Activated CD4-positive, alpha-beta T cell treated with anti-CD3 and anti-CD28 coated beads for 48 hours (primary cell): ENCODE data around the gene SORBS1.

Experiments
- DNase-seq: peaks from one replicate; pipeline ENCODE4 v3.0.0-alpha.2; 2020

The SORBS1 gene

DNA sequence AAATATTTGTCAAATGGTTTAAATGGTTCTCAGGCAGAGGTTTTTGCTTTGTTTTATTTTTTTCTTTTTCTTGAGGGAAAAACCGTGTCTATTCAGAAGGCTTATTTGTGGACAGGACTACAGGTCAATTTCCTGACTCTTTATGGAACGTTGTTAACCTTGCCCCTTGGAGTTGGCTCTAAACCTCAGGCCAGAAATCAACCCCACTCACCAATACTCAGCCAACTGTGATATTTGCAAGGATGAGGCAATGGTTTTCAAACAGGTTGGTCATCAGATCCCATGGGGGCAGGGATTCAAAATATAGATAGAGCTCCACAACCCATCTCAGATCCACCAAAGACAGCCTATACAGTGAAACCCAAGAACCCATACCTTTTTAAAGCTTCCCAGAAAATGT is 280.5 kb downstream of the SORBS1 start:
- no peak for DNase-seq

DNA sequence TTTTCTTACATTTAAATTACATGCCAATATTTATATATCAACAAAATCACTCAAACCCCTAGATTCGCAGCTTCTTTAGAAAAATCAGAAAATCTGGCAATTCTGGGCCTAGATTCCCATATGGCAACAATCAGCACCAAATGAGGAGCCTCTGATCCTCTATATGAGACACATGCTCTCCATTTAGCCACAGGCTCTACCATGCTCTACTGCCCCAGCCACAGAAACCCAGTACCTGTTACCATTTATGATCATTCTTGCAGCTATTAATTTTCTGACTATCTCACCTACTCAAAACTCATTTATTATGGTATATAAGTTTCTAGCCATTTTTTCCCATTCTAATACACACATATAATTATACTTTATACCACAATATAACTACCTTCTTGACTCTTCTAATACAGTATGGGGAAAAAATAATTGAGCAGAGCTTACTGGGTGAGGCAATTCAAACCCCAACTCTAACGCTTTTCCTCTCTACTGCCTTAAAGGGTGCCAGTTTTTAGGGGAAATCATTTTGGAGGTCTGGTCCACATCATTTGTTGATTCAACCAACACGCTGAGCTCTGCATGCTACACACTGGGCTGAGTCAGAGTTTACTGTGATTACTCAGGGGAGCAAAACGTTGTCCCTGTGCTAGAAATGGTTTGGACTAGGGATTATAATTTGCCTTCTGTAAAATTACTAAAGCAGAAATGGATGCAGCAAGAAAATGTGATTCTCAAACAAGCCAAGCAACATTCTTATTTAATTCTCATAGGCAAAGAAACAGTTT is 281.9 kb downstream of the SORBS1 start:
- DNase-seq, result no peak

DNA sequence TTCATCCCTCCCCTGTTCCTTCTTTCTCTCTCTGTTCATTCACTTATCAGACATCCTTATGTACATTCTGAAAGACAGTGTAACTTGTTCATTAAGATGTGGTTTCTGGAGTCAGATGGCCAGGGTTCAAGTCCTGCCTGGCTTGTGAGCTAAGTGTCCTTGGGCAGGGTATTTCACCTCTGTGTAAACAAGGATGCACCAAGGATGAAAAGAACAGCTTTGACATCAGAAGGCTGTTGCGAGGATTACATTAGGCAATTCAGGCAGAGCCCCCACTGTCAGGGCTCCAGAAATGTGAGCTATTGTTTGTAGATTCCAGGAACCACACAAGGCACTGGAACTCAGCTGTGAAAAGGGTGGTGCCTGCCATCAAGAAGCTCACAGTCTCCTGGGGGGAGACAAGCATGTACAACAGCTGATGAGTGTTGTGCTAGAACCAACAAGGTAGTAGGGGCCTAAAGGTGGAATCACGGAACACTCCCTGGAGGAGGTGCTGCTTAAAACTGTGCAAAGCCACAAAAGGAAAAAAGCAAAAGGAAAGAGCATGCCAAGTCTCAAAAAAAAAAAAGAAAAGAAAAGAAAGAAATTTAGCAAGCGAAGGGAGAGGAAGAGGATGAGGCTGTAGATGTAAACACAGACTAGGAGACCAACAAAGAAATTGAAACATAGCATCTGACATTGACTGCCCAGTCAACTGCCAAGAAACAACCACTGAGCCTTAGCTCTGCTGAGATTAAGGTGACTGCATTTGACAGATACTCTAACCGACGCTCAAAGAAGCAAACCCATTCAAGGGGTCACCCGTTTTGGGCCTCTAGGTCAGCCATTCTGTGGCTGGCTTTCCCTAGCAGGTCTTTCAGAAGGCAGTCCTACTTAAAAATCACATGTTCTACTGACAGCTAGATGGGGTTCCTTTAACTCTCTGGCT is 282.8 kb downstream of the SORBS1 start:
- DNase-seq, result no peak

DNA sequence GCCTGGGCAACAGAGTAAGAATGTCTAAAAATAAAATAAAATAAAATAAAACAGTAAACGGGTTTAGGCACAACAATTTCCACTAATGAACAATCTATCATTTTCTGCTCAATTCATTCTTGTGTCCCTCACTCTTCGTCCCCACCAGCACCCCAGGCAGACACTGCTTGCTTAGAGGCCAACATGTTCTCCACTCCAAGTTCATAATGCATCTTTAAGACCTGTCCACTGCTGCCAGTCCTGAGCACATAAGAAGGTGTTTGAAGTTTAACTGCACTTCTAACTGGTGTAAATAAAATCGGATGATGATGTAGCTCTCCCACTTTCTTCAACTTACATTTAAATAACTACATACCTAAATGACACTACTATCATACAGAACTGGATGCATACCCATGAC is 283.6 kb downstream of the SORBS1 start:
- no peak for DNase-seq

DNA sequence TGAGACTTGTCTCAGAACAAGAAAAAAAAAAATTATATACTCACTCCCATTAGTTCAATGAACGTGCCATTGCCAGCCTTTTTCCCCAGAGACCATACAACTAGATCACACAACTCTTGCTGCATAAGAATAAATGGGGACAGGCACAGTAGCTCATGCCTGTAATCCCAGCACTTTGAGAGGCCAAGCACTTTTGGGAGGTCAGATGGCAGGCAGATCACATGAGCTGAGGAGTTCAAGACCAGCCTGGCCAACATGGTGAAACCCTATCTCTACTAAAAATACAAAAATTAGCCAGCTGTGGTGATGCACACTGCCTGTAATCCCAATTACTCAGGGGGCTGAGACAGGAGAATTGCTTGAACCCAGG is 284.0 kb downstream of the SORBS1 start:
- no peak for DNase-seq

DNA sequence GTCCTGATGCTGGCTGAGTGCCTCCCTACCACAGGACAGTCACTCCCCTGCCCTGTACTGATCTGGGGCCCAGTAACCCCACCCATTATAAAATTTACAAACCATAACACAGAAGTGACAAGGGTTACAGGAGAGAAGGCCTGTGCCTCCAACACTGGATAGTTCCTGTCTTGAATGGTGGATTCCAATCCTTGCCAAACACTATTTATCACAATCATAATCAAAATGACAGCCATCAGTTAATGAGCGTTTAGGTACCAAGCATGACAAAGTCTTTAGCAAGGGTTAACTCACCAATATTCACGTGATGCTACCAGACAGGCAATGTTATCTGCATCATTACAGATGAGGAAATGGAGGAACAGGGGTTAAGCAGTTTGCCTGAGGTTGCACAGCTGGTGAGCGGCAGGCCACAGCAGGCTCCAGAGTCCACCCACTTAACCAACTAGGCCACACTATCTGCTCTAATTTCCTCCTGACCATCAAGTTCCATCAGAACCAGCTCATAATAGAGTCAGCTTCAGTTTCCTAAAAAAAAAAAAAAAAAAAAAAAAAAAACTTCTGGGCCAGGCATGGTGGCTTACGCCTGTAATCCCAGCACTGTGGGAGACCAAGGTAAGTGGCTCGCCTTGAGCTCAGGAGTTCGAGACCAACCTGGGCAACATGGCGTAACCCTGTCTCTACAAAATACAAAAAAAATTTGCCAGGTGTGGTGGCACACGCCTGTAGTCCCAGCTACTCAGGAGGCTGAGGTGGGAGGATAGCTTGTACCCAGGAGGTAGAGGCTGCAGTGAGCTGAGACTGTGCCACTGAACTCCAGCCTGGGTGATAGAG is 284.6 kb downstream of the SORBS1 start:
- no peak for DNase-seq

DNA sequence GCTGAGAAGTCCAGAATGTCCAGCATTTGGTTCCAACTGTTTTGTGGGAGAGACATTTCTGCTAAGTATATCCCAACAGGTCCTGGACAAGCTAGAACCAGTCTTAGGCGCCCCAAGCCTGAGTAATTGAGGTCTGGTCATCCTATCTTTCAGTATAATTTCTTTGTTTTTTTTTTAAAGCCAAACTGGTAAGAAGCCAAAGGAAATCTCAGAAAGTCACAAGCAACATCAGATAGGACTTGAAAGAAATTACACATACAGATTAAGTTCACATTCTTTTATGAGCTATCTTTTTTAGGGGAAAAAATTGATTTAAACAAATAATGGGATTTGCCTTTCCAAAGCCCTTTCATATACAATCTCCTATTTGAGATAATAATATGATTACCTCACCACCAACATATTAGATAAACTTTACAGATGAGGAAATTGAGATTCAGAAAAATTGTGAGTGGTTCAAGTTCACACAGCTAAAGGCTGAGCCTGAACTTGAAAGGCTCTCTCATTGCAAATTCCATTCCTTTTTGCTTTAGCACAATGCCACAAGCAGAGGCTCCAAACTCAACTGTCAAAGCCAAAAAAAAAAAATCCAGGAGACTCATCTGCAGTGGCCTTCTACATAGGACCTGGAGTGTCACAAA is 285.3 kb downstream of the SORBS1 start:
- DNase-seq, result no peak

DNA sequence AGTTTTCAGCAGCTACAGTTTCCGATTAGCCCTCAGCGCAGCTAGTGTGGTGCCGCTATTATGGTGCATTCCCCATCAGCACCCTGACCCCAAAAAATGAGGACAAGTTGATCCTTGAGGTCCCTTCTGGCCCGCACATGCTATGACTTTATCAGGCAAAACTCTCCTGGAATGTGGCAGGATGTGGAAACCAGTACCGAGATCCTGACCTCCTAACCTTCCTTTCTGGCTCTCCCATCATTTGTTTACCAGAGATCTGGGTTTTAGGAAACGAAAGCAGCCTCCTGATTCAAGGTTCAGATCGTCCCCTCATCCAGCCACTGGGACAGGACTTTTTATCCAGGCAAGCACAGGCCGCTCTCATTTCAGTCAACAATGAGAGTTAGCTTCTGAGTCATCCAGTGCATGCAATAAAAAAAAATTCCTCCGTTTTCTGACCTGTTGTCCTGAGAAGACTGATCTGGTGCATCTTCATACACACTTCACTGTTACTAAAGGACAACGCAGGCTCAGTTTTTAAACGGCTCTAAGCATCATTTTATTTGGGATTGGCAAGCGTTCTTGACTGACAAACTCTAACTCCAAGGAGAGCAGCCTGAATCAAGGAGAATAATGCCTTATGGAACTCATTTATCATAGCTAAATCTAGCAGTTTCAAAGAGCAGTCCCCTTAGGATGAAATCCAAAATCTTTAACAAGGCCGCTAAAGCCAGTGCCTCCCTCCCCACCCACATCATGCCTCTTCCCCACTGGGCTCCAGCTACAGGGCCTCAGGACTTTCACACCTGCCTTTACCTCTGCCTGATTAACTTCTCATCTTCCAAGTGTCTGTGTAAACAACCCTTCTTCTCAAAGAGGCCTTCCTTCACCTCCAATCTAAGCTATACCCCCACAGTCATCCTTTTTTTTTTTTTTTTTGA is 287.5 kb downstream of the SORBS1 start:
- no peak for DNase-seq

DNA sequence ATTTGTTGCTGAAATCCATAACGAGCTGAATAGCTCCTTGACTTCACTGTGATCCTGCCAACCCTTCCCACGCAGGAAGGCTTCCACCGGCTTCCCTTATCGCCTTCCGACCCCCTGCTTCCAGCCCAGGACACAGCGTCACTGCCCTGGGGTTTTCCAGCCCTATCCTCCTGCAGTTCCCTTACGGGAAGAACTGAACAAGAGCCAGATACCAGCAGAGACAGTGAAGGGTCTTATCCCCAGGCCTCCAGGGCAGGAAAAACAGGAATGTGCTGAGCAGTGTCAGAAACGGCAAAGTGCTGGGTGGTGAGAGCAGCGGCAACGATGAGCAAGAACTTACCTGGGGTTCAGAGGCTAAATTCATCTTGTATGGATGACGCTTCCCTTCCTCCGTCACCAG is 292.7 kb downstream of the SORBS1 start:
- DNase-seq, result no peak

DNA sequence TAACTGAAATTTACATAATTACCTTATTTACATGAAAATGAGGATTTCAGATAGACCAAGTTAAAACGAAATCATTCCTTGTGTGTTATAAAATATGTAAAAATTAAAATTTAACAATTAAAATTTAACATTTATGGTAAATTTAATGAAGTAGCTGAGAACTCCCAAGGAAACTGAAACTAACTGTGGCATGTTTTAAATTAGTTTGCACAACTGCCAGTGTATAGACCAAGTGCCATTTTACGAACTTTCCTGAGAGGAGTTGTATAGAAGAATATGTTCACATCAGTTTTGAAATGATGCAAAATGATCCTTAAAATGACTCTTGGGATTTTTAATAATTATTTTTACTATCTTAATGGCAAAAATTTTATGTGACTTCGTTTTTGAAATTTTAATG is 293.9 kb downstream of the SORBS1 start:
- no peak for DNase-seq

DNA sequence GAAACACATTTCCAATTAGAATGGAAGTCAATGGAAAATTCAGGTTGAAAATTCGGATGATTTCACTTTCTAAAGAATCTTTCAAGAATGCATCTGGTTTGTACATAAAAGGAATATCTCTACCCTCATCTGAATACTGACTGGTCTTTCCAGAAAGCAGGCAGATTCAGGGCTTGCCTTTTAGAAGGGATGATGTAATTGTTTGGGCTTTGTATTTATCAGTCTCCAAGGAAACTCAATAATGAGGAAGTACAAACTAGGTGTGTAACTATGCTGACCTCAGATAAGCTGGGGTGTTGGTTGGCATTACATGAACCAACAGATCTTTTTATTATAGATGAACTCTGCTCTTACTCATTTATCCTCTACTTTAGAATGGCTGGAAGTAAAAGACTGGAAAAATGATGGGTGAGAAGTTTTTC is 294.5 kb downstream of the SORBS1 start:
- DNase-seq, result no peak

DNA sequence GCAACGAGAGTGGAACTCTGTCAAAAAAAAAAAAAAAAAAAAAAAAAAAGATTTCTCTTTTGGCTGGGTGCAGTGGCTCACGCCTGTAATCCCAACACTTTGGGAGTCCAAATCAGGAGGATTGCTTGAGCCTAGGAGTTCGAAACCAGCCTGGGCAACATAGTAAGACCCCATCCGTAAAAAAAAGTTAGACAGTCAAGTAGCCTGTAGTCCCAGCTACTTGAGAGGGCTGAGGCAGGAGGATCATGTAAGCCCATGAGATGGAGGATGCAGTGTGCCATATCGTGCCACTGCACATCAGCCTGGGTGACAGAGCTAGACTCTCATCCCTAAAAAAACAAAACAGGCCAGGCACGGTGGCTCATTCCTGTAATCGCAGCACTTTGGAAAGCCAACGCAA is 295.6 kb downstream of the SORBS1 start:
- DNase-seq, result no peak

DNA sequence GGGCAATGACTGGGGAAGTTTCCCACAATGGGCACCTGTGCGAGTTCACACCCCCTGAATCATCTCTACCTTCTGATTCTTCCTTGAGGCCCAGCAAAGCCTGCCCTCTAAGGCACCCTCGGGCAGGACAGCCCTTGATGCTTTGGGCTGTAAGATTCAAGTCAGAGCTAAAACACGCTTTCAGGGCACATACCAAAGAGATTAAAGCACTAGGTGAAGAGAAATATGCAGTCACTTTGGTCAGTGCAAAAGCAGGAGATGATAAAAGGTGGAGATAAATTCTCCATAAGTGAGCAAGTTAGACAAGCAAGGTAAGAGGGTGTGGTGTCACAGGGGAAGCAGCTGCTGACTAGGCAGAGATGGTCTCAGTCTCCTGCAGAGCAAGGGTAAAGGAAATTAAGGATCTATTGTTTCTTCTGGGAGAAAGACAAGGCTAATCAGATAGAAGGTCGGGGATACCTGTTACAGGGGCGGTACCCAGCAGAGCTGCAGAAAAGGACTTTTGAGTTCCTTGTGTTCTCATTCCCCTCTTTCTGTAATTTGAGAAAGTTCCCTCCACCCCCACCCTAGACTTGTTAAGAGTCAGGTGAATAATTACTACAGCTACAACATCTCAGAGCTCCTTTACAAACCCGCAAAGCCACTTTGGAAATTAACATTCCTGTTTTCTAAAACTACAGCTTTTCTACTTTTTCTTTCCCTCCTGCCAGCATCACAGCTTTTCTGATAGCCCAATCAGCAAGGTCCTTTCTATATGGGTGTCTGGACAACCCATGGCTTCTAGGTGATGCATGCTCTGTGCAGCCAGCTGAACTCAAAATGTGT is 296.7 kb downstream of the SORBS1 start:
- DNase-seq, result no peak

DNA sequence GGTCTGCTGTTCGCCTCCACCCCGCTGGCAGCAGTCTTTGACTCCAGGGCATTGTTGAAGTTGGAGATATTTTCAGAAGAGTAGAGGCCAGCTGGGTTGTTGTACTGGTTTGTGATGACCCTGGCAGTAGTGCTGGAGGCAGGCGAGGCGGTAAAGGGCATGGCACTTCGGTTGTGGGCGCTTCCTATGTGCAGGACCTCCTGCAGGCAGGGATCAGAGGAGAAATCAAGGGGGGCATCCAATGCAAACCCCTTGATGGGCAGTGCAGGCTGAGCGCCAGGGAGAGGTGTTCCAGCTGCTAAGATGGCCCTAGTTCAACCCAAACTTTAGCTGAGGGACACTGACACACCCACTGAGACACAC is 297.3 kb downstream of the SORBS1 start:
- DNase-seq, result no peak

DNA sequence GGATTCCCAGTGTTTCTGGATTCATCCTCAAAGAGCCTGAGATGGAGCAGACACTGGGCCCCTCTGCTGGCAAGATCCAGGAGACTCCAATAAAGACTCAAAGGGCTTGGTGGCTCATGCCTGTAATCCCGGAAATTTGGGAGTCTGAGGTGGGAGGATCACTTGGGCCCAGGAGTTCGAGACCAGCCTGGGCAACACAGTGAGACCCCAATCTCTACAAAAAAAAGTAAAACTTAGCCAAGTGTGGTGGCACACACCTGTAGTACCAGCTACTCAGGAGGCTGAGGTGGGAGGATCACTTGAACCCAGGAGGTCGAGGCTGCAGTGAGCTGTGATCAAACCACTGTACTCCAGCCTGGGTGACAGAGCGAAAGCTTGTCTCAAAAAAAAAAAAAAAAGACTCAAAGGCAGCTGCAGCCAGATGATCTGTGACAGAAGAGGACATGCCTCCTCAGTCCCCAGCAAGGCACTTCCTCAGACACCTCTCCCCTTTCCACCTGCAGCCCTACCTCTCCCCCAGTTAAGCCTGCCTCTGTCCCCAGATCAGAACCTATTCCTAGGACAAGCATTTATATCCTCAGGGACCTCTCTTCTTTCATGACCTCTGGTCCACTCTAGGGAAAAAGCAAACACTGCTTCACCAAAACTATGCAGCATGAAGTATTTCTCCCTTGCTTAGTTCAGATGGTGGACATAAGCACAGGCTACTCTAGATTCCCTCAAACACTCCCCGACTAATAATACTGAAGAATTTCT is 298.2 kb downstream of the SORBS1 start:
- DNase-seq, result no peak

DNA sequence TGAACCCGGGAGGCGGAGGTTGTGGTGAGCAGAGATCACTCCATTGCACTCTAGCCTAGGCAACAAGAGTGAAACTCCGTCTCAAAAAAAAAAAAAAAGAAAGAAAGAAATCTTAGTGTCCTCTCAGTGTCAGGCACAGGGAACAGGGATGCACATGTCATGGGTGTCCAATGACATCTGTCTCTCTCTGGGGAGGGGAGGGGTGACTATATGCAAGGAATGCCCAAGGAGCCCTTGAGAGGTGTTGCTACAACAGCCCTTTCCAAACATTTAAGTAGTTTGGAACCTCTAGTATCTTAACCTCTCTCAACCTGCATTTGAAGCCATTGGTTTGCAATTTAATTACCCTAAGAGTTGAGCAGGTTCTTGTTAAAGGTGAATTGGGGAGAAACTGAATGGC is 299.2 kb downstream of the SORBS1 start:
- DNase-seq, result no peak
